Upper lobe of left lung (tissue), 4 donors: ENCODE results near the gene SYT12.

Experiments used
- POLR2A ChIP-seq, 4 donors: fragments of 450-650 bp; IDR thresholded peaks; one replicate each; pipeline ENCODE4 v1.5.1; 2016 to 2017; ENCODE audit warnings: antibody characterized with exemption in 4 of 4, mild to moderate bottlenecking in 2 of 4
- TF ChIP-seq, protein P1 (sequence below), 6 experiments: fragments of 450-650 bp in 4 of 6; fragments of 200-600 bp in 2 of 6; sonication (generic) in 2 of 6; IDR thresholded peaks; one replicate each; pipeline ENCODE4 v1.5.1; 2016 to 2019; ENCODE audit warnings: antibody characterized with exemption in 6 of 6

DNA sequence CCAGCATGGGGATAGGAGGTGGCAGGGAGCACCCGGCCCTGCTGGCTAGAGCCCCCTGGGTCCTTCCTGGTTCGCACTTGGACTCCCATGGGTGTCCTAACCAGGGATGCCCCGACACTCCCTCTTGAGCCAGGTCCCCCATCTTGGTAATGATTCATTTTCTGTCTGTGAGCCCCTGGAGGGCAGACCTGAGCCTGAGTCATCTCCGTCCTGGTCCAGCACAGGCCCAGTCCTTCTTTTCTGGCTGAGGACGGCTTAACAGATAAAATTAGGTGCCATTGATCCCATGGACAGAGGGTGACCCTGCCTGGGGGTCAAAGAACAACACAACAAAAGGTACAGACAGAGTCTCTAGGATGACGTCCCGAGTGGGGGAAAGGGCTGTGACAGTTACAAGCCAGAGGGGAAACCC is 37.2 kb downstream of the SYT12 start:
- no peak for TF ChIP-seq POLR2A (IDR thresholded peaks at IDR 0.05)
- TF ChIP-seq, protein P1, sequence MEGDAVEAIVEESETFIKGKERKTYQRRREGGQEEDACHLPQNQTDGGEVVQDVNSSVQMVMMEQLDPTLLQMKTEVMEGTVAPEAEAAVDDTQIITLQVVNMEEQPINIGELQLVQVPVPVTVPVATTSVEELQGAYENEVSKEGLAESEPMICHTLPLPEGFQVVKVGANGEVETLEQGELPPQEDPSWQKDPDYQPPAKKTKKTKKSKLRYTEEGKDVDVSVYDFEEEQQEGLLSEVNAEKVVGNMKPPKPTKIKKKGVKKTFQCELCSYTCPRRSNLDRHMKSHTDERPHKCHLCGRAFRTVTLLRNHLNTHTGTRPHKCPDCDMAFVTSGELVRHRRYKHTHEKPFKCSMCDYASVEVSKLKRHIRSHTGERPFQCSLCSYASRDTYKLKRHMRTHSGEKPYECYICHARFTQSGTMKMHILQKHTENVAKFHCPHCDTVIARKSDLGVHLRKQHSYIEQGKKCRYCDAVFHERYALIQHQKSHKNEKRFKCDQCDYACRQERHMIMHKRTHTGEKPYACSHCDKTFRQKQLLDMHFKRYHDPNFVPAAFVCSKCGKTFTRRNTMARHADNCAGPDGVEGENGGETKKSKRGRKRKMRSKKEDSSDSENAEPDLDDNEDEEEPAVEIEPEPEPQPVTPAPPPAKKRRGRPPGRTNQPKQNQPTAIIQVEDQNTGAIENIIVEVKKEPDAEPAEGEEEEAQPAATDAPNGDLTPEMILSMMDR (IDR thresholded peaks at IDR 0.05) = no peak
